NCI-H1694 treated with DMSO at 0.1 percent for 48 hours (cell line): Measurements from ENCODE around the gene AP3B1.
"Not testable (repeated sequence)": the region's sequence is repeated elsewhere in the genome, so short reads cannot be mapped to it uniquely, and the experiment has no call there.

Experiments used
- DNase-seq: peaks from one replicate; lab custom pipeline; 2025; lab: John Stamatoyannopoulos, UW

Gene AP3B1

DNA sequence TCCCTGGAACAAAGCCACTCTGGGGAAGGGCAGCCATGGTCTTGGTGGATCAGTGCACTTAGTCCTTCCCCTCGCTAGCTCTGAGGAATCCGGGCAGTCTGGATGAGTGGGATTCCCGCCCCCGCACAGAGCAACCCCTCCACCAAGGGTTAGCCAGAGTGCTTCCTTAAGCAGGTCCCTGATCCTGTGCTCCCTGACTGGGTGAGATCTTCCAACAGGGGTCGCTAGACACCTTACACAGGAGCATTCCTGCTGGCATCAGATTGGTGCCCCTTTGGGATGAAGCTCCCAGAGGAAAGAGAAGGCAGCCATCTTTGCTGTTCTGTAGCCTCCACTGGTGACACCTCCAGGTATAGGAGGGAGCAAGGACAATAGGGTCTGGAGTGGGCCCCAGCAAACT, 228.8 kb downstream of the AP3B1 start:
- no peak for DNase-seq

DNA sequence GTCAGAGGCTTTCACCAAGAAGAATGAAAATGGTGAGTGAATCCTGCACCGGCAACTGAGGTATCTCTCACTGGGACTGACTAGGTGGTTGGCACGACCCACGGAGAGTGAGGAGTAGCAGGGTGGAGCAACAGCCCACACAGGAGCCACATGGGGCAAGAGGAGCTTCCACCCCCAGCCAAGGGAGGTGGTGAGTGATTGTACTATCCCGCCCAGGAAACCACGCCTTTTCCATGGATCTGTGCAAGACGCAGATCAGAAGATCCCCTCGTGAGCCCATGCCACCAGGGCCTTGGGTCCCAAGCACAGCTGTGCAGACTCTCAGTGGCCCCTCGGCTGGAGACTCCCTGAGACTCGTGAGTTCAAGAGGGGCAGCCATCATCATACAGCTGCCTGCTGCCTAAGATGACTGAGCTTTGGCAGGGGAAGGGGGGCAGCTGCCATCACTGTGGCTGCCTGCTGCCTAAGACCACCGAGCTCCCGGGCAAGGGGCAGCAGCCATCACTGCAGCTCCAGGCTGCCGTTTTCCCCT, 229.5 kb downstream of the AP3B1 start:
- DNase-seq: no peak

DNA sequence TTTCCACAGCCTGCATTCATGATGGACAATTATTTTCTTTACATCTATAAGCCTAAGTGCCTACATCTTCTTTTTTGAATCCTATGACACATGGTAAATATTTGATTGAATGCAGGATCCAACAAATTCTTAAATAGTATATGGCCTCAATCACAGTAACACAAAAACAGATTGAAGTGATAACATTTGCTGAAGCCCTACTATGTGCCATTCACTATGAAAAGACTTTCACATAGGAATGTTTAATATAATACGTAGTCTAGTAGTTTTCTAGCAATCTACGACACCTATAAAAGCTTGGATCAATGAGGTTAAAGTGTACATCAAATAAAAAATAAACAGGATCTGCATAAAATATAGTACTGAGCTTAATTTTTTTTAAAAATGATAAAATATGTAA, 231.0 kb downstream of the AP3B1 start:
- no peak for DNase-seq

DNA sequence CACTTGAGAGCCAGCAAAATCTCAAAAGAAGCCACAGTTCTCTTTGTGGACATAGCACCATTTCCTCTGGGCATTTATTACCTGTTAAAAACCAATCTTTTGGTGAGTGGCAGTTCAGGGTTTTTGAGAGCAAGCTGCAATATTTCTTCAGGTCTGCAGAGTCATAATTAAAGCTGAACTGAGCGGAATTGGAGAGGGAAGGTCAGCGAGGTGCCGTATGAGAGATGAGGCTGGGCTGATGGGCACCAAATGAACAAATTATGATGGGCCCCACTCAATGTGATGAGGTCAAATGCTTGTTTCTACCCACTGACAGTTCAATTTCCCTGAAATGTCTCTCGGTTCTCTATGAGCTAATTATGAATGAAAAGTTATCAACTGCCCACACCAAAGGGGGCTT, 231.9 kb downstream of the AP3B1 start:
- DNase-seq: no peak

DNA sequence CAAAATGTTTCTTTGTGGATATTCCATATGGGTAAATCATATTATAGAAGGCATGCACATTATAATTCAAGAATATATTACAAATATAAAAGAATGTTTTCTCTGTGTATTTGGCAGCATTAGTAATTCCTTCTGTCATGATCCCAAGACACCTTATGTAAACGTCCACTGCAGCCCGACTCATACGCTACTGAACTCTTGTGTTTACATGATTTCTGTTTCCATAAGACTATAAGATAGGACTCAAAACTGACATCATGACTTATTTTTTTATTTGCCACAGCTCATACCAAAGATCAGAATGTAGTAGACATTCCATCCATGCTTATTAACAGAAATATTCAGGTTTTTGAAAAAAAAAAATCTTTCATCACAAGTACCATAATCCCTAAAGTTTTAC, 234.1 kb downstream of the AP3B1 start:
- DNase-seq: no peak

DNA sequence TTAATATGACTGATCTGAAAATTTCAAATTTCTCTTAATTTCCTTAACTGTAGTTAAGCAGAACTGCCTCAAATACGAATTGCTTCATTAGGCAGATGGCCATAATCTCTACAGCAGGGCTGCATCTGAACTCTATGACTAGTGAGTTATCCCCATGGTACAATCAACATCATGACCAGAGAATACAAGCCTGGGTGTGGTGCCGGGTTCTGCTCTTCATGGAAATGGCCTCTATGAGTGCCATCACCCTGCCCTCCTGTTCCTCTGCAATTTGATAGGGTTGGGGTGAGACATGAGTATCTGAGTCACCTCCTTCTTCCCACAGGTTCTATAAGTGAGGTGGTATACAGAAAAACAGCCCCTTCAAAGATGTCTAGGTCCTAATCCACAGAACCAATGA, 235.9 kb downstream of the AP3B1 start:
- DNase-seq: no peak

DNA sequence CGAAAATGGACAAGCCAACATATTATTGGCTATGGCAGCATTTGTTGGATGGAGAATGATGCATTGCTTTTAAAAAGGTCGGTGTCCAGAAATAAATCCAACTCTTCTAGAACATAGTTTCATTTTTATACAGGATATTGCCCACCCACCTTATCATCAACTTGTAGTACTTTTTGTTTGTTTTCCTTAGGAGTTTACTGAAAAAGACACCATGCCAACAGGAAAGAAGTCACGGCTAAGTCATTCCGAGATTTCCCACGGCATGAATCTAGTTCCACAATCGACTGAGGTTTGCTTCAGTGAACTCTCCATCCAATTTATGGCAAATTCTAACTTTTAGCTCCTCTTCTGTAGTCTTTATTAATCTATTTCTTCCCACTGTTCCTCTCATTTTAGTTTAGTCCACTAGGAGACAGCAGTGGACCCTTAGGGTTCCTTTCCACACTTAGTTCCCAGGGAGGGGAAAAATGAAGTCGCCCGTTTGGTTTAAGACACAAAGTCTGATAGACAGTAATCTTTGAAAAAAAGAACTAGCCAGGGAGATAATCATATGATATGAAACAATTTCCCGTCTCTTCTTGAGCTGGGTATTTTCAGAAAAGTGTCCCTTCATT, 237.5 kb downstream of the AP3B1 start:
- DNase-seq: no peak

DNA sequence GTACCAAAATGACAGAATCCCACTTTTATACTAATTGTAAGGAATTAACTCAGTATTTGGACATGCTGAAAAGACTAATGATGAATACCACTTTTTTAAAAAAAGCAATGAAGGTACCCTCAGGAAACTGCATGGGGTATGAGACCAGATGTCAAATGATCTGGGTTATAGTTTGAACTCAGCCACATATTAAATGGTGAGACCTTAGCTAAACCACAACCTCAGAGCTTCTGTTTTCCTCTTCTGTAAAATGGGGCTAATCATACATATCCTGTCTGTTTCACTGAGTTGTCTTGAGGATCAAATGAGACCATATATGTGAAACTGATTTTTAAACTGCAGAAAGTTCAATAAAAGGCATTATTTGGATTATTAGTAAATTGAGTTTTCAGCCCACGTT, 238.4 kb downstream of the AP3B1 start:
- no peak for DNase-seq

DNA sequence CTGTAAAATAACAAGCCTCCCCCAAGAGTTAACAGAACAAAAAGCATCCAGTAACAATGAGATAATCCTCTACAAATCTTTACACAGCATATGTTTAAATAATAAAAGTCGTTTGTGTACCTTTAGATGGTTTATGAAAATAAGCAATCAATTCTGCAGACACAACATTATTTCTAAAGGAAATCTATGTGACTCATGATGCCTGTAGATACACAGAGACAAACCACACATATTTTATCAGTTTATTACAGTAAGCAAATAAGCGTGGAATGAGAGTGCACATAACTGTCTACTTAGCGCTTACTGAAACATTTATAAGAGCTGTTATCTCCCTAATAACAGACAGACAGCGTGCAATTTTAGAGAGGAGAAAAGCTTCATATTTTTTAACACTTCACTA, 243.6 kb downstream of the AP3B1 start:
- DNase-seq: no peak

DNA sequence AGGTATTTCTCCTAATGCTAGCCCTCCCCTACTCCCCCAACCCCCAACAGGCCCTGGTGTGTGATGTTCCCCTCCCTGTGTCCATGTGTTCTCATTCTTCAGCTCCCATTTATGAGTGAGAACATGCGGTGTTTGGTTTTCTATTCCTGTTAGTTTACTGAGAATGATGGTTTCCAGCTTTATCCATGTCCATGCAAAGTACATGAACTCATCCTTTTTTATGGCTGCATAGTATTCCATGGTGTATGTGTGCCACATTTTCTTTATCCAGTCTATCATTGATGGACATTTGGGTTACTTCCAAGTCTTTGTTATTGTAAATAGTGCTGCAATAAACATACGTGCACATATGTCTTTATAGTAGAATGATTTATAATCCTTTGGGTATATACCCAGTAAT, 247.7 kb downstream of the AP3B1 start:
- DNase-seq: not testable (repeated sequence)

DNA sequence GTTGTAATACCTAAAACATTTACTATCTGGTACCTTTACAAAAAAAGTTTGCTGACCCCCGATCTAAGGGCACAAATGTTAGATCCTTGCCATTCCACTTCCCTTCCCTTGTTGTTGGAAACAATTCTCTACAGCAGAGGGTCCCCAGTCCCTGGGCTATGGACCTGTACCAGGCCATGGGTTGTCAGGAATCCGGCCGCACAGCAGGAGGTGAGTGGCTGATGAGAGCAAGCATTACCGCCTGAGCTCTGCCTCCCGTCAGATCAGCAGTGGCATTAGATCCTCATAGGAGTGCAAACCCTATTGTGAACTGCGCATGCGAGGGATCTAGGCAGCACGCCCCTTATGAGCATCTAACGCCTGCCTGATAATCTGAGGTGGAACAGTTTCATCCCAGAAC, 248.5 kb downstream of the AP3B1 start:
- no peak for DNase-seq

DNA sequence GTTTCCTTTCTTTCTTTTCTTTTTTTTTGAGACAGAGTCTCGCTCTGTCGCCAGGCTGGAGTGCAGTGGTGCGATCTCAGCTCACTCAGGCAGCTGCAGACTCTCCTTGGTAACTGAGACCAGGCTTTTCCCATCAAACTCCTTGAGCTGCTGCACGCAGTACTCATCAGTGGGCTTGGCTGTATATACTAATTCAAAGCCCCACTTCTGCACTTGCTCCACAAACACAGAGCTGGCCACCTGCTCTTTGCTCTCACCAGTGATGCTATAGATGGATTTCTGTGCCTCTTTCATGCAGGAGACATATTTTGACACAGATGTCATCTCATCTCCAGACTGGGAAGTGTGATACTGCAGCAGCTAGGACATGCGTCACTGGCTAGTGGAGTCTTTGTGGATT, 252.7 kb downstream of the AP3B1 start:
- DNase-seq: no peak

DNA sequence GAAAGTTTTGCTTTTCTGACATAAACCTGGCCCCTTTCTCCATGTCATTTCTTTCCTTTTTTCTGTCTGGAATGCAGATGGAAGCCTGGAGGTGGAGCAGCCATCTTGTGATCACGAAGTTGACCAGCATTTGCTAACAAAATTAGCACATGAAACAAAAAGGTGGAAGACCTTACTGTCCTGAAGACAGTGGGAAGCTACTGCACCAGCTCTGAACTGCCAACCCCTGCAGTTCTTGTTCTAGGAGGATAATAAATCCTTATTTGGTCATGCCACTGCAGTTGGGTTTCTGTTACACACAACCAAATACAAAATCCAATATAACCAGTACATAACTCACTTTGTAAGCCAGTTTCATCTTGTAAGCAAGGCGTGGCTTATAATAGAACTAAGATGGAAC, 269.0 kb downstream of the AP3B1 start:
- DNase-seq: no peak

DNA sequence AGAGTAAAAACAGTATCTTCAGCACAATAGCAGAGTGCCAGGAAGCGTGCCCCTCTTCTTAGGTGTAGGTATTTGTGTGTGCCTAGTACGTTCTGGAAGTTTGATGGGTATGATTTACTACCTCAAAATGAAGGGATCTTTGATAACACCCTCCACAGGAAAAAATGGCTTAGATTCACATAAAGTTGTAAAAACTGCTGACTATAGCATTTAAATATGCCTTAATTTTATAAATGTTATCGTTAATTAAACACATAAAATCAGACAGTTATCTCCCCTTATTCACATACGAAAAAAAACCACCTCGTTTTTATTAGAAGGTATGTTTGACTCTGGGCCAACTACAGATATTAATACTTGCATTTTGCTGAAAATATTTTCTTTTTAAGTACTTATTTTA, 274.8 kb downstream of the AP3B1 start:
- DNase-seq: no peak

DNA sequence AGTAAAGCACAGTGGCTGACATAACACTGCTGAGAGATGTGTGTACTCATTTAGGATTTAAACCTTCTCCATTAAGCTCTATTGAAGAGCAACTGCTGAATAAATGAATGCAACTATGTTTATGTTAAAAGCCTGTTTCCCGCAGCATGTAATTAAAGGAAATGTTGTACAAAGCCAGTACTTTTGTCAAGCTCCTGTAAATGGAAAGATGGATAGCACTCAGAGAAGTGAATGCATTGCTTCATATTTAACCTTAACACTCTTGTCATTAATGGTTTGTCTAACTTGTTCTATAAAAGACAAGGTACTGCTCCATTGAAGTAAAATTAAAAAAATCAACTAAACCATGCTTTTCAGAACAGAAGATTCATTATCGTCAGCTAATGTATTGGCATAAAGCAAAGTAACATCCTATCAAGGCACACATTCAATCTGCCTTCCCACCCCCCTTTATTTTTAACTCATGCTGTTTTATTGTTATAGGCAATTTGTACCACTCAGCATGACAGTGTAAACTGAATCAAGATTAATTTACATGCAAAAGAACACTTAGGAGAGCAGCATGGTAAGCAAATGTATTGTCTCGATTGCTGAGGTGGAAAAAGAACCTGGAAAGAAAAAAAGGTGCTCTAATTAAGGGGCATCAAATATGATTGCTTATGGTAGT, 277.5 kb downstream of the AP3B1 start:
- DNase-seq: no peak

DNA sequence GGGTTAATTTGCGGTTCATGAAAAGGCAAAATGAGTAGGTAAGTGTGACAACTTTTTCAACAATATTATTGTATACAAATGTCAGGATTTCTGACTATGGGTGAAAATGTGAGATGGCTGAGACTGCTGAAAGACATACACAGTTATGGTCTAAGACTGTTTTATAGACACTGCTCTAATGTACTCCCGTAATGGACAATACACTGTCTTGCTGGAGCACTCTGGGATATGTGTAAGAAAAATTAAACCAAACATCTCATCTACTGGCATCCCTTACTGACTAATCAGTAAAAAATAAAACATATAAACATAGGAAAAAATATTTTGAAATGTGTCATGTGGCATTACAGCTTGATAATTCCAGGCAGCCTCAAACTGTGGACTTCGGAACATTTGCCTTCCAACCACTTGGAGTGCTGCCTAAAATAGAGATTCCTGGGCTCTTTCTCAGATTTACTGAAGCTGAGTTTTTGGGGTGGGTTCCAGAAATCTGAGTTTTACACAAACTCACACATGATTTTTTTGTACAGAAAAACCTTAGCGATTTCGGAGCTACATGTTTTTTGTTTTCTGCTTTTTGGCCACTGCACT, 284.5 kb downstream of the AP3B1 start:
- DNase-seq: no peak

DNA sequence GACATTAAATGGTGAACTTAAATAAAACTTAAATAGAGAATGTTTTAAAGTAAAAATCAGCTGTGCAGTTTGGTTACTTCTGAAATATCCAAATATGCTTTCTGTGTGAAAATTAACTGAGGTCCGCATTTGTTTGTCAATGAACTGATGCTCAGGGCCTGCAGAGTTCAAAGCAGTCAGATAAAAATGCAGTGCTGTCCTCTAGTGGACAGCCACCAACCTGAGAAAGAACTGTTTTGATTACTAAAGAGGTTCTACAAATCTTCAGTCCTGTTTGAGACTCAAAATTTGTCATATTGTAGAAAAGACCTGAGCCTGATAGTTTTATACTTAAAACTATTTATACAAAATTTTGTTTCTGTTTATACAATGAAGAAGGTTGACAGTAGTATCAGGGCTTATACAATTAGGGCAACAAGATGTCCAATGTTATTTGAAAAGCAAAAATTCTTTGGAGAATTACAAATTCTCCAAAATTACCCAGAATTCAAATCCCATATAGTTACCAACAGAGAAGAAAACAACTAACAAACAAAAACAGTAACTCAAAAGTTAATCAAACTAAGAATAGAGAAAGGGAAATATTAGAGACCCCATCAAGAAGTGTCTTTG, 286.0 kb downstream of the AP3B1 start:
- peak; percentile 47 for DNase-seq

DNA sequence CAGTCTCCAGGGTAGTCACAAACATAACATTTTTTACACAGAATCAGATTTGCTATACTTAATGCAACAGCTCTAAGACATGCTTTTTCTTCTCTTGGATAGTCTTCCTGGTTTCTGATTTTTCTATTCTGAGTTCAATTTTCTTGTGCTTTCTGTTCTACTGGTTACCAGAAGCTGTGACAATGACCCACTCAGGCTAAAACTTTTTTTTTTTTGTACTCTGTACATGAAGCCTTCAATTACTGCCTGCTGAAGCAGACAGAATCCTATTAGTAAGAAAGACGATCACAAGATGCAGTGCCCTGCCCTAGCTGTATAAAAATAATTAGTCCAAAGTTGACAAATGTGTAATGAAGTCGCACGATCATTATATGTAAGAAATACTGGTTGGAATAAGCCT, 287.3 kb downstream of the AP3B1 start:
- no peak for DNase-seq

DNA sequence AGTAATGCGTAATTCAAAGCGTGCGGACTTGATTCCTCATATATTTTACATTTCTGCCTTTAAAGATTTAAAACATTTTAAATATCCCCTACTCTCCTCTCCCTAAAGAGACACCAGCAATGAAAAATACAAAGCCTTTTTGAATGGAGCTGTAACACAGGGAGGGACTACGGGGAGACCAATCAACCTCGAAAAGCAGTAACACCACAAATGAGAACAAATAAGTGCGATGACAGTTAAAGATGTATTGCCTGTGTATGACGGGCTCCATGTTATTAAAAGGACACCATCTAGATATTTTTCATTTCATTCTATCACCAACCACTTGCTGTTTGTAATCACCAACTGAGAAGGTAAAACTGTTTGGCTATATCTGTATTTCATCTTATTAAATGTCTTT, 288.0 kb downstream of the AP3B1 start:
- DNase-seq: no peak

DNA sequence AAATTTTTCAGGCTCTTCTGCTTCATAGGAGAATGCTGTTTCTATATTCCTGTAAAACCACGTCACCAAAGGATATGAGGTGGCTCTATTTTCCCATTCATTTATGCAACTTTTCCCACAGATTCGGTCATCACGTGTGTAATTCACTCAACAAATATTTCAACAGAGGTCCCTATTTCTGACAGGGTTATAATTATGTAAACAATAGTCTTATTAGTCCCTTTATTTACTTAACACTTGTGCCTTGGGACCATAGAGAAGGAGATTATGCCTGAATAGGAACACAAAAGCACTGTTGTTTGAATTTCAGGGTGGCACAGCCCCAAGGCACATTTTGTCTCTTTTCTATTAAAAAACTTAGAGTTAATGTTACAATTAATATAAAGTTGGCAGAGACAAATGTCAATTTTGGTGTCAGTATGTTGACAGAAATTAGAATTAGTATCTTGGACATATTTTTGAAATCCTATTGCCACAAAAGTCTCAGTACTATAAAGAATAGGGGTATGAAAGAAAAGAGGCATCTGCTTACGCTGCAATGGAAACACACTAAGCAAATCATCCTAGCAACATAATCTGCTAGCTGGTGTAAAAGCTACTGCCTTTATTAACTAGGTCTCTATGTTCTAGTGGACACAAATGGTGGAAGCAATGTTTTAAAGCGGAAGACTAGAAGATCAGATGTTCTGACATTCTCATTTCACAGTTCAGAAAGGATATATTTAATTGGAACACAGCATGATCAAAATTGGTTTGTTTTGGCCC, 289.3 kb downstream of the AP3B1 start:
- DNase-seq: no peak

DNA sequence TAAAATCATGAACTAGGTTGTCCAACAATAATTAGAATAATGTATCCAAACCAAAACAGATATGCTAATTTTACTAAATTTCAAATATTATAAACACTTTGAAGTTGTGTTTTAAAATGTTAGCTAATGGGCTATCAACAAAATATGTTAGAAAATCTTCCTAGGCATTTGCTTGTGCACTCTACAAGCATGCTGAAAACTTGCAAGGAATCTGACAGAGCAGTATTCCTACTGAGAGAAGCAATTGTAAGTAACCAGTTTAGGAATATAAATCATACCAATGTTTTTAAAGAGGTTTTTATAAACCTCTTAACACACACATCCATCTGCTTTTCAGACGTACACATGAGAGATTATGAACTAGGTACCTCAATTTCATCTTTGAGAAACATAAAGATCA, 289.9 kb downstream of the AP3B1 start:
- DNase-seq: no peak

DNA sequence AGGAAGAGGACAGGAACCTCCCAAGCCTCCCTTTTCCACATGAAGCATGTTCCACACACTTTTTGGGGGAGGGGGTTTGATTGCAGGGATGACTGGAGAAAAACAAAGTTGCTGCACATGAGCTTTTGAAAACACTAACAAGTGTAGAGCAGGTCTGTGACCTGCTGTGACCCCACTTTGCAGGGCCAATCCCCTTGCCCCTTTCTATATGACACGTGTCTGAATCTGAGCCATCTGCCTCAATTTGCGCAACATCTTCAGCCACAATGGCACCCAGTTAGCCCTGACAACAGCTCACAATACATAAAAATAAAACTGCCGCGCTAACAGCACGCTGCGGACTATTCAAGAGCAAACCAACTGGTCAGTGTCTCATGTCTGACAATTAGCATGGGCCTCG, 290.6 kb downstream of the AP3B1 start:
- no peak for DNase-seq
